SK-N-SH treated with all-trans-retinoic acid at 6 μM for 48 hours (cell line): ENCODE measurements around the gene ARFRP1.

Source experiments
- ATAC-seq: fragments of 200-7000 bp; cut with Tn5 transposase; 3 replicates; pipeline ENCODE4 v1.9.1; 2020; ENCODE audit warnings: mild to moderate bottlenecking, moderate library complexity
- CREB5 ChIP-seq: fragments of 250-450 bp; sonication (Bioruptor Pico); IDR thresholded peaks from 2 replicates; pipeline ENCODE4 v1.5.1; 2020; ENCODE audit warnings: low read depth, mild to moderate bottlenecking, moderate library complexity
- CSRNP3 ChIP-seq: fragments of 250-450 bp; sonication (Bioruptor Pico); IDR thresholded peaks from 2 replicates; pipeline ENCODE4 v1.5.1; 2021; ENCODE audit warnings: mild to moderate bottlenecking, moderate library complexity
- ESRRG ChIP-seq: fragments of 250-450 bp; sonication (Bioruptor Pico); IDR thresholded peaks from 2 replicates; pipeline ENCODE4 v1.6.1; 2021; ENCODE audit warnings: mild to moderate bottlenecking
- GLIS3 ChIP-seq: fragments of 250-450 bp; sonication (Bioruptor Pico); IDR thresholded peaks from 2 replicates; pipeline ENCODE4 v1.5.0; 2020; ENCODE audit warnings: mild to moderate bottlenecking, moderate library complexity
- ISL1 ChIP-seq: fragments of 250-450 bp; sonication (Bioruptor Pico); IDR thresholded peaks from 2 replicates; pipeline ENCODE4 v2.1.2; 2022; ENCODE audit warnings: mild to moderate bottlenecking, moderate library complexity
- OSR1 ChIP-seq: fragments of 250-450 bp; sonication (Bioruptor Pico); IDR thresholded peaks from 2 replicates; pipeline ENCODE4 v1.8.0; 2022; ENCODE audit warnings: moderate library complexity, mild to moderate bottlenecking, inconsistent platforms
- PATZ1 ChIP-seq: fragments of 250-450 bp; sonication (Bioruptor Pico); IDR thresholded peaks from 2 replicates; pipeline ENCODE4 v1.8.0; 2020; ENCODE audit warnings: mild to moderate bottlenecking, moderate library complexity, borderline replicate concordance
- POU6F1 ChIP-seq: fragments of 250-450 bp; sonication (Bioruptor Pico); IDR thresholded peaks from 2 replicates; pipeline ENCODE4 v1.8.0; 2021; ENCODE audit warnings: low read depth, mild to moderate bottlenecking, moderate library complexity, borderline replicate concordance
- PPARA ChIP-seq: fragments of 250-450 bp; sonication (Bioruptor Pico); IDR thresholded peaks from 2 replicates; pipeline ENCODE4 v1.5.0; 2020; ENCODE audit warnings: mild to moderate bottlenecking, borderline replicate concordance
- RARB ChIP-seq: fragments of 250-450 bp; sonication (Bioruptor Pico); IDR thresholded peaks from 2 replicates; pipeline ENCODE4 v1.8.0; 2021; ENCODE audit warnings: mild to moderate bottlenecking, moderate library complexity
- TCF4 ChIP-seq: fragments of 250-450 bp; sonication (Bioruptor Pico); IDR thresholded peaks from 2 replicates; pipeline ENCODE4 v1.8.0; 2021; ENCODE audit warnings: mild to moderate bottlenecking, moderate library complexity, borderline replicate concordance
- TOX ChIP-seq: fragments of 250-450 bp; sonication (Bioruptor Pico); IDR thresholded peaks from 2 replicates; pipeline ENCODE4 v1.8.0; 2021; ENCODE audit warnings: mild to moderate bottlenecking, moderate library complexity, borderline replicate concordance
- TSHZ2 ChIP-seq: fragments of 250-450 bp; sonication (Bioruptor Pico); IDR thresholded peaks from 2 replicates; pipeline ENCODE4 v1.5.0; 2020; ENCODE audit warnings: mild to moderate bottlenecking, moderate library complexity
- ZC3H10 ChIP-seq: fragments of 250-450 bp; sonication (Bioruptor Pico); IDR thresholded peaks from 2 replicates; pipeline ENCODE4 v1.5.1; 2021; ENCODE audit warnings: mild to moderate bottlenecking, moderate library complexity
- ZFP3 ChIP-seq: fragments of 250-450 bp; sonication (Bioruptor Pico); IDR thresholded peaks from 2 replicates; pipeline ENCODE4 v1.5.0; 2020; ENCODE audit warnings: mild to moderate bottlenecking, moderate library complexity
- ZFP30 ChIP-seq: fragments of 450-650 bp; formaldehyde crosslinking; IDR thresholded peaks from 2 replicates; pipeline ENCODE4 v1.5.0; 2022; ENCODE audit warnings: mild to moderate bottlenecking, moderate library complexity
- ZNF565 ChIP-seq: fragments of 450-650 bp; formaldehyde crosslinking; conservative IDR thresholded peaks from 2 replicates; pipeline ENCODE4 v1.5.0; 2020; ENCODE audit warnings: low read depth, mild to moderate bottlenecking, moderate library complexity
- ZNF70 ChIP-seq: fragments of 450-650 bp; formaldehyde crosslinking; IDR thresholded peaks from 2 replicates; pipeline ENCODE4 v1.5.0; 2020; ENCODE audit warnings: mild to moderate bottlenecking, moderate library complexity
- ZNF8 ChIP-seq: fragments of 450-650 bp; formaldehyde crosslinking; IDR thresholded peaks from 2 replicates; pipeline ENCODE4 v1.5.0; 2020; ENCODE audit warnings: mild to moderate bottlenecking, moderate library complexity

ARFRP1 gene

GRCh38 chr20:63746751-63747315, 39.1 kb upstream of the ARFRP1 start:
- ATAC-seq = peak; percentile 12; the same call in 2 of the 3 replicates
- TF ChIP-seq PATZ1 = no peak
- no peak for TF ChIP-seq ZNF565 (CRISPR knock-in tag)
- TF ChIP-seq PPARA = no peak
- TF ChIP-seq ZFP30 (CRISPR knock-in tag) = no peak
- no peak for TF ChIP-seq POU6F1
- no peak for TF ChIP-seq ZC3H10
- TF ChIP-seq ESRRG = no peak
- no peak for TF ChIP-seq CREB5 (CRISPR knock-in tag)
- TF ChIP-seq CSRNP3 = no peak
- TF ChIP-seq ZNF70 = no peak

- ATAC-seq = peak; percentile 31
- TF ChIP-seq ZFP3 (CRISPR knock-in tag) (no peak), ZNF8 (CRISPR knock-in tag) (no peak), GLIS3 (no peak), RARB (no peak), CREB5 (CRISPR knock-in tag) (no peak), ISL1 (CRISPR knock-in tag) (no peak), OSR1 (CRISPR knock-in tag) (no peak), TSHZ2 (CRISPR knock-in tag) (no peak), TCF4 (CRISPR knock-in tag) (no peak), ZC3H10 (no peak), TOX (no peak), ZFP30 (CRISPR knock-in tag) (no peak)
Measured at GRCh38 chr20:63745961-63746731, 38.4 kb upstream of the ARFRP1 start.

GRCh38 chr20:63745424-63745805, 37.6 kb upstream of the ARFRP1 start:
- no peak for ATAC-seq
- TF ChIP-seq CSRNP3 (no peak), TOX (no peak)
